ENCODE data around the gene UIMC1.
"Not testable (repeated sequence)": the region's sequence is repeated elsewhere in the genome, so short reads cannot be mapped to it uniquely, and the experiment has no call there.

UIMC1 gene

DNA sequence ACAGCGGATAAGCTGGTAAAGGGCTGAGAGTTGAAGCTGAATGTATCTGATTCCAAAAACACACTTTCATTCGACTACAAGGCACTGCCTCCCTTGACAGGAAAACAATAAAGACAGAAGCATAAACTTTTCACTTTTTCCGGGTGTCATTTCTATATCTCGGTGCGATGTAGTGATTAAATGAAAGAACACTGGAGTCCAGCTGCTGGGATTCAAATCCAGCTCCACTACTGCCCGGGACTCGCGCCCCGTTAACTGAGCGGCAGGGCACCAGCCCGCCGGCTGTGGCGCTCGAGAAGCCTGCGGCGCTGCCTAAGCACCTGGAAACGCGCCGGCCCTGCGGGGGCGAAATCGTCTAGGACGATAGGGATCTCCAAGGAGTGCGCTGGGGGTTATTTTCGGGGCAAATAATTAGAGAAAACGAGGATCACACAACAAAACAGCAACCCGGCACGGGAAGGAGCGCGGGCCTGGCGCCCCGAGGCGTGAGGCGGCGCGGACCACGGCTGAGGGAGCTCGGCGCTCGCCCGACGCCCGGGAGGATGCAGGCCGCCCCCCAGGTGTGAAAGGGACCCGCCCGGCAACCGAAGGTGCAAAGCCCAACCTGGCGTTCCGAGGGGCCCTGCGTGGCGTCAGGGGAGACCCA, 837 bp downstream of the UIMC1 start:
- DNase-seq: peak; percentile 77

DNA sequence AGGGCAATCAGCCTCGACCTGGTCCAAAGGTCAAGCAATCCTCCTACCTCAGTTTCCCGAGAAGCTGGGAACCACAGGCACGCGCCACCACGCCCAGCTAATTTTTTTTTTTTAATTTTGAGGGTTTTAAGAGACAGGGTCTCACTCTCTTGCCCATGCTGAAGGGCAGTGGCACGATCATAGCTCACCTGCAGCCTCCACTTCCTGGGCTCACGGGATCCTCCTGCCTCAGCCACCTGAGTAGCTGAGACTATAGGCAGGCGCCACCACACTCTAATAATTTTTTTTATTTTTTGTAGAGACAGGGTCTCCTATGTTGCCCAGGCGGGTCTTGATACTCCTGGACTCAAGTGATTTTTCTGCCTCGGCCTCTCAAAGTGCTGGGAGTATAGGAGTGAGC, 1.6 kb downstream of the UIMC1 start:
- no peak for DNase-seq

DNA sequence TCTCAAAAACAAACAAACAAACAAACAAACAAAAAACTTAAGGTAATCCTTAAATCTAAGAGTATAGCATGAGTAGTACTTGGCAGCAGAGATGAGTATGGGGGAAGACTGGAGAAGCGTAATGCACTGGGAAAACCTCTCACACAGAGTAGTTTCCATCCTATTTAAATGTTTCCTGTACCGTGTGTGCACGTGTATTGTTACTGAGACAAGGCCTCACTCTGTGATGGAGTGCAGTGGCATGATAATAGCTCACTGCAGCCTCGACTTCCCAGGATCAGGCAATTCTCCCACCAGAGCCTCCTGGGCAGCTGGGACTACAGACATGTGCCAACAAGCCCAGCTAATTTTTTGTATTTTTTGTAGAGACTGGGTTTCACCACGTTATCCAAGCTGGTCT, 2.9 kb downstream of the UIMC1 start:
- no peak for DNase-seq

GRCh38 chr5:176999526-176999925, 7.1 kb downstream of the UIMC1 start:
- not testable (repeated sequence) for DNase-seq

- DNase-seq: no peak
Observed at GRCh38 chr5:176998828-176999227, 7.8 kb downstream of the UIMC1 start.

GRCh38 chr5:176996780-176997179, 9.8 kb downstream of the UIMC1 start:
- no peak for DNase-seq

DNA sequence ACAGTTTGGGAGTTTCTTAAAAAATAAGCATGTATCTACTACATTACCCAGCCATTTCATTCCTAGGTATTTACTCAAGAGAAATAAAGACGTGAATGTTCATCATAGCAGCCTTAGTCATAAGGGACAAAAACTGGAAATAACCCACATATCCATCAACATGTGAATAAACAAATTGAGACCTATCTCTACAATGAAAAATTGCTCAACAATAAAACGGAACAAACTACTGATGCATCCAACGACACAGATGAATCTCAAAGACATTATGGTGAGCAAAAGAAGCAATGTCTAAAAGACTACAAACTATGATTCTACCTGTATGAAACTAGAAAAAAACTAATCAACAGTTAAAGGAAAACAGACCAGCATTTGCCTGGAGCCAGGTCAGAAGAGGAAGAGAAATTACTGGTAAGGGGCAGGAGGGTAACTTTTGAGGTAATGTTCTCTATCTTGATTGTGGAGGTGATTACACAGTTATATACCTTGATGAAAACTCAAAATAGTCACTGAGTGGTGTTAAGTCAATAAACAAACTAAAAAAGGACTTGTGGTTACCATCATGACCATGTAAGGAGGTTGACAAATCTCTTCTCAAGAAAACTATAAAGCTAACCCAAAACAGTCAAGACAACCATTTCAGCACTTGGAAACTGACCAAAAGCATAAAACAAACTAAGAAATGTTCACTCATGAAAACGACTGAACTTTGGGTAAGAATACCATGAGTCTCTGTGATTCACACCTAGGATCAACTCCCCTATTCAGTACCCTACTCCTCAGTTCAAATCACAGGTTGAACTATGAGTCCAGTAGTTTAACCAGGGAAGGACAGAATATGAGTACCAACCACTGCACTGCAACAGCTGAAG, 10.4 kb downstream of the UIMC1 start:
- DNase-seq: peak; percentile 16

DNA sequence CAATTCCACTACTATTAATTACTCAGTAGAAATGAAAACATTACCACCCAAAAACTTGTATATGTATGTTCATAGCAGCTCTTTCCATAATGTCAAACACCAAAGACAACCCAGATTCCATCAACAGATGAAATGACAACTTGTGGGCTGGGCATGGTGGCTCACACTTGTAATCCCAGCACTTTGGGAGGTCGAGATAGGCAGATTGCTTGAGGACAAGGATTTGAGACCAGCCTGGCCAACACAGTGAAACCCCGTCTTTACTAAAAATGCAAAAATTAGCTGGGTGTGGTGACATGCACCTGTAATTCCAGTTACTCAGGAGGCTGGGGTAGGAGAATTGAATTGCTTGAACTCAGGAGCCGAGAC, 11.5 kb downstream of the UIMC1 start:
- DNase-seq: no peak

GRCh38 chr5:176994460-176995121, 12.0 kb downstream of the UIMC1 start:
- no peak for DNase-seq

- not testable (repeated sequence) for DNase-seq
Observed at GRCh38 chr5:176993081-176993480, 13.5 kb downstream of the UIMC1 start.

DNA sequence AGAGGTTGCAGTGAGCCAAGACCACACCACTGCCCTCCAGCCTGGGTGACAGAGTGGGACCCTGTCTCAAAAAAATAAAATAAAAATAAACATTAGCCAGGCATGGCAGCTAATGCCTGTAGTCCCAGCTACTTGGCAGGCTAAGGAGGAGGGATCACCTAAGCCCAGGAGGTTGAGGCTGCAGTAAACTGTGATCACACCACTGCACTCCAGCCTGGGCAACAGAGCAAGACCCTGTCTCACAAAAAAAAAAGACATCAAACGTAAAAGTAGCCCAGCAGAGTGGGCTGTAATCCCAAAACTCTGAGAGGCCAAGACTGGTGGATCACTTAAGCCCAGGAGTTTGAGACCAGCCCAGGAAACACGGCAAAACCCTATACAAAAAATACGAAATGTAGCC, 19.0 kb downstream of the UIMC1 start:
- DNase-seq: no peak

DNA sequence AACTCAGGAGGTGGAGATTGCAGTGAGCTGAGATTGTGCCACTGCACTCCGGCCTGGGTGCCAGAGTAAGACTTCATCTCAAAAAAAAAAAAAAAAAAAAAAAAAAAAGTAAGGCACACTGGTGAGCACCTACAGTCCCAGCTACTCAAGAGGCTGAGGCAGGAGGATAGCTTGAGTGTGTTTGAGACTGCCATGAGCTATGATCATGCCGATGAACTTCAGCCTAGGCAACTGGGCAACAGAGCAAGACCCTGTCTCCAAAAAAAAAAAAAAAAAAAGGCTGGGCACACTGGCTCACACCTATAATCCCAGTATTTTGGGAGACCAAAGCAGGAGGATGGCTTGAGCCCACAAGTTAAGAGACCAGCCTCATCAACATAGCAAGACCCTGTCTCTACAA, 20.3 kb downstream of the UIMC1 start:
- DNase-seq: no peak

- peak; percentile 33 for DNase-seq
Observed at GRCh38 chr5:176985516-176985915, 21.1 kb downstream of the UIMC1 start.

DNA sequence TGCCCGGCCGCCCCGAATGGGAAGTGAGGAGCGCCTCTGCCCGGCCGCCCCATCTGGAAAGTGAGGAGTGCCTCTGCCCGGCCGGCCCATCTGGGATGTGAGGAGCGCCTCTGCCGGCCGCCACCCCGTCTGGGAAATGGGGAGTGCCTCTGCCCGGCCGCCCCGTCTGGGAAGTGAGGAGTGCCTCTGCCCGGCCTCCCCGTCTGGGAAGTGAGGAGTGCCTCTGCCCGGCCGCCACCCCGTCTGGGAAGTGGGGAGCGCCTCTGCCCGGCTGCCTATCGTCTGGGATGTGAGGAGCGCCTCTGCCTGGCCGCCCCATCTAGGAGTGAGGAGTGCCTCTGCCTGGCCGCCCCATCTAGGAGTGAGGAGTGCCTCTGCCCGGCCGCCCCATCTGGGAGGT, 22.4 kb downstream of the UIMC1 start:
- DNase-seq: not testable (repeated sequence)

GRCh38 chr5:176983593-176983992, 23.0 kb downstream of the UIMC1 start:
- not testable (repeated sequence) for DNase-seq

- not testable (repeated sequence) for DNase-seq
Observed at GRCh38 chr5:176983112-176983511, 23.5 kb downstream of the UIMC1 start.

GRCh38 chr5:176980818-176981217, 25.8 kb downstream of the UIMC1 start:
- DNase-seq: no peak

GRCh38 chr5:176979669-176980068, 26.9 kb downstream of the UIMC1 start:
- DNase-seq: peak; percentile 18

DNA sequence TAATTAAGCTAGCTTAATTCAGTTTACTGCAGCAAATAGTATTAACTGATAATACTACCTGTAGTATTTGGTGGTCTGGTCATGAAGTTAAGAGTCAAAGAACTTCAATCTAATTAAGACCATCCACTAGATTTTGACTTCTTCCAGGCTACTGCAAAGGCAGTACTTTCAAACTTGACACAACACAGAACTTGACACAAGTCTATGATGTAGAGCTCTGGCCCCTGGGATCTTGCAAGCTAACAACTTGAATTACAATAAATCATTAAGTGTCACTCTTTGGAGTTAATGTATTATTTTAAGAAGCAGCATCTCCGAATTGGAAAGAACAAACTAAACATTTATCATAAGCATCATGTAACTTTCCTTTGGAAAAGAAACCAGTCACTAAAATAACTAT, 40.9 kb downstream of the UIMC1 start:
- DNase-seq: no peak

DNA sequence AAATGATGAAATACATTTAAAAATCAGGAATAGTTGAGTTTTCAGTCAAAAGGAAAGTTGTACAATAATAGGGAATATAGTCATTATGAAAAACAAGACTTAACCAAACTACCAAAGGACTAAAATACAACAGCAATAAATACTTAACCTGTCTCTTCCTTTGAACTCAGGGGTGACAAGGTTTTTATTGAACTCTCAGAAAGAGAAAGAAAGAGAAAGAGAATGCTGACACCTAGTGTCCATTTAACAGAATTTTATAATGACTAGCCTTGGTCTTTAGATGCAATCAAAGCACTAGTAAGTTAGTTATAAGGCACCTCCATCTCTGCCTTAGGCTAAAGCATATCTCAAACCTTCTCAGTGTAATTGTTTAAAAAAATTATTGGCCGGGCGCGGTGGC, 47.5 kb downstream of the UIMC1 start:
- DNase-seq: peak; percentile 45

DNA sequence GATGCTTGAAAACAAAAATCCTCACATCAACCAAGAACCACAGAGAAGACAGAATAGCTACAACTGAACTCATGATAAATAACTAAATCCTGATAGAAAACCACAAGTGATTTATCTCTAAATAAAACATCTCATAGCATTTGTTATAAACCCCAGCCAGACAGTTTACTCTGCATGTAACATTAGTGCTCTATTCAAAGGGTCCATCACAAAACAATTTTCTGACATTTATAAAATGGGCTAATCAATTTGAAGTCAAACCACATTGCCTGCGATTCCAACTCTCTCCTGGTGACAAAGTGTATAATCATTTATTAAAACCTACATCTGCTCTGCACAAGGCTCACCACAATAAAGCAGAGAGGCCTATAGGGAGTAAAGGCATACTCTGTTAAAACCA, 49.8 kb downstream of the UIMC1 start:
- no peak for DNase-seq

DNA sequence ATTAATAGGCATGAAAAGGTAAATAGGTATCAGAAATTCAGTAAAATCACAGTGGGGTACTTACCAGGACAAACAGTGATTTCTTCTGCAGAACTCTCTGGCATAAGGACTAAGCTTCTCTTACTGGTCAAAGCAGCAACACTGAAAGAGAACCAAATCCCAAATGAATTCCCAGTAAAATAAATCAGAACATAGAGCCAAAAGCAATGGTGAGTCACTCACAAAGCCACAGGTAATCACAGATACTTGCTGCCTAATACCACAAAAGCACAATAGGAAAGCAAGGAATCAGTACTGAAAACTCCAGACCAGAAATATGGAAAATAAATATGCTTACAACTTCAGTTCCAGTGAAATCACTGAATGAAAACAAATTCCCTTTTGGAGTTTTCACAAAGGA, 50.7 kb downstream of the UIMC1 start:
- no peak for DNase-seq

DNA sequence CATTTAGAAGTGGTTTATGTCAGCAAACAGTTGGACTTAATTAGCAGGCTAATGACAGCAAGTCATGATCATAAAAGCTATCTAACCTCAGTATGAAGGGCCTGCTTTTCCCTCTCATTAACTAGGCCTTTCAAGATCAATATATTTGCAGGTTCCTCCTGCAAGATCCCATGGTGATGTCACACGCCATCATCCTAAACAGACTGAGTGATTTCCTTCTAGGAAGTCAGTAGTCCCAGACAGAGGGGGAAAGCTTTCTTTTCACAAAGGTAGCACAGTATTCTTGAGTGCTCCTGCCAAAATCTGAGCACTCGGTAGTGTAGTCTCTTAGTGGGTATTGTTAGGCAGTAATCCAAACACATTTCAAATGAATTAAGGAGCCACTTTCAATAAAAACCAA, 52.5 kb downstream of the UIMC1 start:
- no peak for DNase-seq
